GM20431 (cell line): ENCODE data around the gene GNB1L.

Experiments used
- in situ Hi-C: fragments of 300-500 bp; cut with MseI, MboI; formaldehyde crosslinking; loops from one replicate; pipeline ENCODE4 v1.15.0; 2020; ENCODE audit warnings: low sequenced_read_pairs; ENCODE audit not compliant: unreplicated experiment

Gene GNB1L

GRCh38 chr22:19854778-19855503, at the start of gene GNB1L, which contains the start of gene RTL10:
Gene GNB1L, minus strand, starts transcription at chr22:19854874. Its CDS starts 33,519 bp downstream, at chr22:19821355.
Gene RTL10, minus strand, starts transcription at chr22:19854874. Its CDS starts 2,613 bp downstream, at chr22:19852261.
- in situ Hi-C loops: no loop called here

- in situ Hi-C loops: no loop called here
These were observed 49.6 kb upstream of the GNB1L start for GRCh38 chr22:19904174-19904856.

- in situ Hi-C loops: no loop called here
These were observed 48.8 kb upstream of the GNB1L start for GRCh38 chr22:19903513-19903912.

GRCh38 chr22:19903031-19903430, 48.4 kb upstream of the GNB1L start:
- in situ Hi-C loops: no loop called here

GRCh38 chr22:19902245-19902715, 47.6 kb upstream of the GNB1L start:
- in situ Hi-C loops: no loop called here

- in situ Hi-C loops: no loop called here
These were observed 47.0 kb upstream of the GNB1L start for GRCh38 chr22:19901577-19902244.

GRCh38 chr22:19900707-19901436, 46.2 kb upstream of the GNB1L start:
- in situ Hi-C loops: no loop called here

- in situ Hi-C loops: no loop called here
These were observed 44.3 kb upstream of the GNB1L start for GRCh38 chr22:19898831-19899567.

GRCh38 chr22:19898145-19898544, 43.5 kb upstream of the GNB1L start:
- in situ Hi-C loops: no loop called here

GRCh38 chr22:19897726-19898125, 43.1 kb upstream of the GNB1L start:
- in situ Hi-C loops: no loop called here

GRCh38 chr22:19896665-19897355, 42.1 kb upstream of the GNB1L start:
- in situ Hi-C loops: no loop called here

- in situ Hi-C loops: no loop called here
These were observed 40.6 kb upstream of the GNB1L start for GRCh38 chr22:19895160-19895849.

- in situ Hi-C loops: no loop called here
These were observed 38.7 kb upstream of the GNB1L start for GRCh38 chr22:19893363-19893762.

GRCh38 chr22:19892925-19893324, 38.3 kb upstream of the GNB1L start:
- in situ Hi-C loops: no loop called here

GRCh38 chr22:19892257-19892879, 37.7 kb upstream of the GNB1L start:
- in situ Hi-C loops: no loop called here

- in situ Hi-C loops: no loop called here
These were observed 36.9 kb upstream of the GNB1L start for GRCh38 chr22:19891317-19892256.
